Measurements from ENCODE around the gene STOML1. TPM values are rescaled to one million over a fixed set of nuclear protein-coding genes. Genes with fewer than 3 reads are reported as not detected.

The STOML1 gene
- total and polyA plus RNA-seq, 10 of the 15 experiments (the other 5 are each of a cell fraction or from before 2014, with no cell fraction given), result 0.14 to 13.6 (median 8.3) TPM

- Histone ChIP-seq H3K27me3 (replicated peaks in 1 of 2; ENCODE audit: control insufficient read depth in 2 of 2, insufficient read depth in 2 of 2, low read length in 1 of 2) (no peaks in the 10 kb centered on the region), H2AFZ (ENCODE audit: control insufficient read depth, low read depth, low read length) (no peak overlapping the region), H4K20me1 (ENCODE audit: control insufficient read depth, insufficient read depth) (no peaks in the 10 kb centered on the region; the same call in 1 of the 2 replicates), H3K4me2 (ENCODE audit: control insufficient read depth, insufficient read depth) (no peak overlapping the region), H3K4me3 (no peak overlapping the region), H3K27ac (ENCODE audit: control insufficient read depth, insufficient read depth) (no peak overlapping the region), H3K79me2 (ENCODE audit: control insufficient read depth, insufficient read depth, low read length) (no peaks in the 10 kb centered on the region), H3K9me3 (replicated peaks; ENCODE audit: control insufficient read depth, insufficient read depth, low read length) (no peaks in the 10 kb centered on the region), H3K36me3 (ENCODE audit: control insufficient read depth in 2 of 2, insufficient read depth in 2 of 2, low read length in 1 of 2) (peaks cover 31 to 37% of the 10 kb centered on the region in 2 experiments), H3K4me1 (ENCODE audit: control insufficient read depth, insufficient read depth, low read length) (no peaks in the 10 kb centered on the region), H3K9ac (ENCODE audit: control insufficient read depth, insufficient read depth, low read length) (no peak overlapping the region)
- no peak for DNase-seq (ENCODE audit: low read depth, low spot score)
- no peak for FAIRE-seq
- intact Hi-C loops (cut with micrococcal nuclease; ENCODE audit: unreplicated experiment) (no loop called here), in situ Hi-C loops (cut with MboI) (no loop called here)
- 96% methylated on average over 27 of the region's 28 CpGs for WGBS (ENCODE audit: insufficient coverage, insufficient replicate concordance, low lambda C conversion rate, missing lambda C conversion rate)
- ChIA-PET POLR2A (no interaction called here), RAD21 (ENCODE audit: unreplicated experiment) (interaction anchor here (5.5 kb wide), 1 partner anchor 62 kb away, joined by 28 read pairs; no protein-coding TSS in a partner anchor), CTCF (interaction anchor here (1.2 to 1.8 kb wide), 3 partner anchors 13 to 62 kb away, joined by 3 to 11 read pairs (median 5); no protein-coding TSS in a partner anchor), SMC1A (ENCODE audit: uncharacterized antibody, unreplicated experiment) (no interaction called here)
- no peak for ATAC-seq
- BruUV-seq (replicated peaks), result no TSS peak
- TF ChIP-seq RELA (IDR thresholded peaks at IDR 0.05; ENCODE audit: borderline replicate concordance, partially characterized antibody) (no peak), TAF1 (IDR thresholded peaks at IDR 0.05; ENCODE audit: borderline replicate concordance, low read depth, low read length) (no peak), HCFC1 (IDR thresholded peaks at IDR 0.05; ENCODE audit: low read length) (no peak), TCF3 (IDR thresholded peaks at IDR 0.05; ENCODE audit: borderline replicate concordance, insufficient read depth, low read depth, low read length) (no peak), ZBTB4 (CRISPR knock-in tag; IDR thresholded peaks at IDR 0.05) (no peak), YBX1 (IDR thresholded peaks at IDR 0.05) (no peak), MEF2B (IDR thresholded peaks at IDR 0.05; ENCODE audit: partially characterized antibody, poor library complexity, severe bottlenecking) (no peak), ZNF217 (IDR thresholded peaks at IDR 0.05) (no peak), CHD1 (IDR thresholded peaks at IDR 0.05; ENCODE audit: low read depth, low read length) (no peak), IRF3 (IDR thresholded peaks at IDR 0.05) (no peak), RELB (IDR thresholded peaks at IDR 0.05; ENCODE audit: low read depth) (no peak), CREB1 (IDR thresholded peaks at IDR 0.05; ENCODE audit: low read depth) (no peak), JUNB (IDR thresholded peaks at IDR 0.05) (no peak), TCF12 (IDR thresholded peaks at IDR 0.05; ENCODE audit: low read depth, low read length) (no peak), NR2C2 (IDR thresholded peaks at IDR 0.05; ENCODE audit: borderline replicate concordance, control insufficient read depth, insufficient read length, low read depth) (no peak), POU2F2 (IDR thresholded peaks at IDR 0.05; ENCODE audit: borderline replicate concordance, low read depth, low read length) (no peak), TCF7 (IDR thresholded peaks at IDR 0.05; ENCODE audit: borderline replicate concordance) (no peak), ETV6 (conservative IDR thresholded peaks at IDR 0.05 in 1 of 2, IDR thresholded peaks at IDR 0.05 in 1 of 2; ENCODE audit: borderline replicate concordance in 1 of 2, low read depth in 1 of 2) (no peak)
Measured at GRCh38 chr15:74035121-74036017, 43.3 kb upstream of the STOML1 start.
